ENCODE results near the gene COL26A1.
A peak's percentile ranks its signal among the peaks of the same experiment; 100 is the strongest.
"Not testable (repeated sequence)": the region's sequence is repeated elsewhere in the genome, so short reads cannot be mapped to it uniquely, and the experiment has no call there.

COL26A1 gene

GRCh38 chr7:101588131-101588935 lies 225.7 kb downstream of the COL26A1 start:
- DNase-seq (ENCODE audit: low read depth, low spot score) = no peak

GRCh38 chr7:101589052-101589451 lies 226.4 kb downstream of the COL26A1 start:
- no peak for DNase-seq (ENCODE audit: low read depth, low spot score)
- no peak overlapping the region for H3K27ac ChIP-seq

More at GRCh38 chr7:101588131-101588935, 225.7 kb downstream of the COL26A1 start:
- H3K27ac ChIP-seq = no peak overlapping the region

GRCh38 chr7:101589976-101590662 lies 227.4 kb downstream of the COL26A1 start:
- DNase-seq (ENCODE audit: low read depth, low spot score) = no peak
- H3K27ac ChIP-seq = no peak overlapping the region

GRCh38 chr7:101590663-101591435 lies 228.2 kb downstream of the COL26A1 start:
- no peak overlapping the region for H3K27ac ChIP-seq
- no peak for DNase-seq (ENCODE audit: low read depth, low spot score)

GRCh38 chr7:101591504-101591903 lies 228.8 kb downstream of the COL26A1 start:
- no peak overlapping the region for H3K27ac ChIP-seq
- DNase-seq (ENCODE audit: low read depth, low spot score) = no peak

- no peak for DNase-seq (ENCODE audit: low read depth, low spot score)
- no peak overlapping the region for H3K27ac ChIP-seq
Observed at GRCh38 chr7:101593556-101593955, 230.9 kb downstream of the COL26A1 start.

GRCh38 chr7:101594790-101595189 lies 232.1 kb downstream of the COL26A1 start:
- no peak for DNase-seq (ENCODE audit: low read depth, low spot score)
- no peak overlapping the region for H3K27ac ChIP-seq

GRCh38 chr7:101595246-101595645 lies 232.6 kb downstream of the COL26A1 start:
- H3K27ac ChIP-seq = no peak overlapping the region
- DNase-seq (ENCODE audit: low read depth, low spot score) = no peak

- DNase-seq (ENCODE audit: low read depth, low spot score) = no peak
- no peak overlapping the region for H3K27ac ChIP-seq
Observed at GRCh38 chr7:101595766-101596537, 233.3 kb downstream of the COL26A1 start.

GRCh38 chr7:101596898-101597297 lies 234.2 kb downstream of the COL26A1 start:
- DNase-seq (ENCODE audit: low read depth, low spot score) = no peak
- no peak overlapping the region for H3K27ac ChIP-seq

- H3K27ac ChIP-seq = peak overlapping the region; percentile 32
- DNase-seq (ENCODE audit: low read depth, low spot score) = no peak
Observed at GRCh38 chr7:101597941-101598340, 235.3 kb downstream of the COL26A1 start.

- H3K27ac ChIP-seq = peak overlapping the region; percentile 32
- DNase-seq (ENCODE audit: low read depth, low spot score) = peak; percentile 72
Observed at GRCh38 chr7:101598422-101598985, 235.8 kb downstream of the COL26A1 start.

GRCh38 chr7:101598986-101599771 lies 236.5 kb downstream of the COL26A1 start:
- H3K27ac ChIP-seq = peak overlapping the region; percentile 32
- DNase-seq (ENCODE audit: low read depth, low spot score) = no peak

- H3K27ac ChIP-seq = no peak overlapping the region
Observed at GRCh38 chr7:101599787-101600186, 237.1 kb downstream of the COL26A1 start.

GRCh38 chr7:101602082-101602481 lies 239.4 kb downstream of the COL26A1 start:
- DNase-seq (ENCODE audit: low read depth, low spot score) = no peak
- H3K27ac ChIP-seq = no peak overlapping the region

More at GRCh38 chr7:101599787-101600186, 237.1 kb downstream of the COL26A1 start:
- DNase-seq (ENCODE audit: low read depth, low spot score) = no peak

- DNase-seq (ENCODE audit: low read depth, low spot score) = peak; percentile 10
- no peak overlapping the region for H3K27ac ChIP-seq
Observed at GRCh38 chr7:101602484-101603241, 240.0 kb downstream of the COL26A1 start.

GRCh38 chr7:101604331-101604933 lies 241.8 kb downstream of the COL26A1 start:
- DNase-seq (ENCODE audit: low read depth, low spot score) = no peak
- H3K27ac ChIP-seq = no peak overlapping the region

- DNase-seq (ENCODE audit: low read depth, low spot score); H3K27ac ChIP-seq: not testable (repeated sequence)
Observed at GRCh38 chr7:101604934-101605332, 242.3 kb downstream of the COL26A1 start.

Measured in epithelial cell of prostate (primary cell).